HFFc6 (cell line): ENCODE measurements around the gene CPN2. TPM values are rescaled to one million over a fixed set of nuclear protein-coding genes. Genes with fewer than 3 reads are reported as not detected.

Source experiments
- DNase-seq: peaks from one replicate; pipeline ENCODE4 v3.0.0-alpha.2; 2018
- H3K27ac Mint-ChIP-seq: 2 replicates; pipeline ENCODE4 v1.8.0; 2020; ENCODE audit warnings: mild to moderate bottlenecking, mixed read lengths
- H3K27me3 Mint-ChIP-seq: 2 replicates; pipeline ENCODE4 v1.8.0; 2021; ENCODE audit warnings: mild to moderate bottlenecking, moderate library complexity, mixed read lengths; ENCODE audit not compliant: insufficient read depth
- H3K36me3 Mint-ChIP-seq: 2 replicates; pipeline ENCODE4 v1.8.0; 2021; ENCODE audit warnings: low read depth, mixed read lengths
- H3K4me1 Mint-ChIP-seq: 2 replicates; pipeline ENCODE4 v1.8.0; 2020; ENCODE audit warnings: low read depth, mixed read lengths
- H3K4me3 Mint-ChIP-seq: 2 replicates; pipeline ENCODE4 v1.8.0; 2020; ENCODE audit warnings: mild to moderate bottlenecking, moderate library complexity, mixed read lengths
- H3K9me3 Mint-ChIP-seq: 2 replicates; pipeline ENCODE4 v1.8.0; 2020; ENCODE audit warnings: mild to moderate bottlenecking, mixed read lengths
- CTCF ChIP-seq: fragments of 200-600 bp; sonication (generic); IDR thresholded peaks from 2 replicates; pipeline ENCODE4 v1.5.0; 2021; ENCODE audit warnings: antibody characterized with exemption, mild to moderate bottlenecking
- total RNA-seq, 6 experiments: library from RNA; stranded (reverse); fragmentation: NEBNext Ultra II Directional; extraction: Animal tissue kit (Norgen Biotek cat#: 25700); gene quantifications; 2 replicates in 1 of 6; 3 replicates in 5 of 6; pipeline ENCODE4 v1.2.3, GENCODE V29; 2021

Gene CPN2
- total RNA-seq, 6 experiments from 2014 or later = 0.24 to 0.56 (median 0.35) TPM

- Mint-ChIP-seq H3K27me3 (peaks cover 11% of the 10 kb centered on the region), H3K4me3 (no peak overlapping the region), H3K36me3 (no peaks in the 10 kb centered on the region), H3K27ac (no peak overlapping the region), H3K4me1 (peaks cover 13% of the 10 kb centered on the region), H3K9me3 (no peaks in the 10 kb centered on the region)
- no peak for TF ChIP-seq CTCF
- DNase-seq = no peak
Measured at GRCh38 chr3:194381460-194381875, 30.3 kb upstream of the CPN2 start.

DNA sequence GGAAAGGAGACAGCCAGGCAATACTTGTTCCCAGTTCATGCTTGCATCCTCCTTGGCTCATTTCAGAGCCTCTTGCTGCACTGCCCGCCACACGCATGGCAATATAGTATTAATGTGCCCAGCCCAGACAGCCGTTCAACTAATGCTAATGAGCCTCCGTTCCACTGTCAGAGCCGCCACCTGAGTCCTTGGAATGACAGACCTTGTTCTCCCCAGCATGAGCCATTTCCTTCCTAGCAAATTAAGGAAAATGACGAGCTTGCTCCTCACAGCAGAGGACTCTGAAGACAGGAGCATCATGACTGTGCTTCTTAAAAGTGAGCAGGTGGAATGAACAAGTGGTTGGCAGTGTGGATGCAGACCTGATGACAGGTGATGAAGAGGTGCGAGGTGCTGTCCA is 29.2 kb upstream of the CPN2 start:
- peaks cover 11% of the 10 kb centered on the region for H3K27me3 Mint-ChIP-seq
- no peak overlapping the region for H3K4me3 Mint-ChIP-seq
- peaks cover 24% of the 10 kb centered on the region for H3K4me1 Mint-ChIP-seq
- no peak for DNase-seq
- no peaks in the 10 kb centered on the region for H3K9me3 Mint-ChIP-seq
- TF ChIP-seq CTCF = no peak
- no peak overlapping the region for H3K27ac Mint-ChIP-seq
- H3K36me3 Mint-ChIP-seq = no peaks in the 10 kb centered on the region

GRCh38 chr3:194379651-194380050 is 28.5 kb upstream of the CPN2 start:
- Mint-ChIP-seq H3K4me1 (peaks cover 28% of the 10 kb centered on the region), H3K9me3 (no peaks in the 10 kb centered on the region), H3K27ac (no peak overlapping the region), H3K36me3 (no peaks in the 10 kb centered on the region), H3K27me3 (peaks cover 10% of the 10 kb centered on the region), H3K4me3 (no peak overlapping the region)
- DNase-seq = no peak
- TF ChIP-seq CTCF = no peak

GRCh38 chr3:194379231-194379630 is 28.1 kb upstream of the CPN2 start:
- Mint-ChIP-seq H3K36me3 (no peaks in the 10 kb centered on the region), H3K9me3 (no peaks in the 10 kb centered on the region), H3K27ac (no peak overlapping the region), H3K4me3 (no peak overlapping the region), H3K27me3 (peaks cover 10% of the 10 kb centered on the region), H3K4me1 (peaks cover 28% of the 10 kb centered on the region)
- TF ChIP-seq CTCF = no peak
- no peak for DNase-seq

DNA sequence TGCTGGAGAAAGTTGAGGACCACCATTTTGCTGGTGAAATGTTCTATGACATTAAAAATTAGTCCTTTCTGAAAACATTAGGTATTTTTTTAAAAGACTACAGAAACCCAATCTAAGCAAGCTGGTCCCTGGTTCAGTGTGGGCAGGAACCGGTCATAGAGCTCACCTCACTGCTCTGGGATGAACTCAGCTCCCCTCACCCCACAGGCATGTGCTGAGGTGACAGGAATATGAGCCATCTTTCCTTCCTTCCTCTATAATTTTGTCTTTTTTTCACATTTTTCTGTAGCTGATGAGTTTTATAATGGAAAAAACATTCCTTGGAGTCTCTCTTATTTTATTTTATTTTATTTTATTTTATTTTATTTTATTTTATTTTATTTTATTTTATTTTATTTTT is 26.6 kb upstream of the CPN2 start:
- Mint-ChIP-seq H3K27ac (no peak overlapping the region), H3K27me3 (peaks cover 3% of the 10 kb centered on the region), H3K36me3 (no peaks in the 10 kb centered on the region), H3K4me1 (peaks cover 28% of the 10 kb centered on the region), H3K4me3 (no peak overlapping the region), H3K9me3 (no peaks in the 10 kb centered on the region)
- no peak for TF ChIP-seq CTCF
- no peak for DNase-seq

DNA sequence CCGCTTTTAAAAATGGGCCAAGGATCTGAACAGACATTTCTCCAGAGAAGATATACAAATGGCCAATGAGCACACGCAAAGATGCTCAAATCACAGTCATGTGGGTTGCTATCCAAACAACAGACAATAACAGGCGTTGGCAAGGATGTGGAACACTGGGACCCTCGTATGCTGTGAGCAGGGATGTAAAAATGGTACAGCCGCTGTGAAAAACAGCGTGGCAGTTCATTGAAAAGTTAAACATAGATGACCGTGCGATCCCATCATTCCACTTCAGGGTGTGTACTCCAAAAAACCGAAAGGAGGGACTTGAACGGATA is 25.1 kb upstream of the CPN2 start:
- peaks cover 3% of the 10 kb centered on the region for H3K27me3 Mint-ChIP-seq
- no peak overlapping the region for H3K4me3 Mint-ChIP-seq
- H3K9me3 Mint-ChIP-seq = no peaks in the 10 kb centered on the region
- TF ChIP-seq CTCF = no peak
- no peak for DNase-seq
- no peaks in the 10 kb centered on the region for H3K36me3 Mint-ChIP-seq
- H3K27ac Mint-ChIP-seq = no peak overlapping the region
- peaks cover 28% of the 10 kb centered on the region for H3K4me1 Mint-ChIP-seq
